Hematopoietic multipotent progenitor cell treated with erythropoietin and hydrocortisone succinate and interleukin-3 and kit ligand, for 4 days (in vitro differentiated cells): ENCODE data around the gene TBC1D2B.

Experiments
- DNase-seq: peaks from one replicate; pipeline ENCODE4 v3.0.0-alpha.2; 2015

TBC1D2B gene

GRCh38 chr15:78024519-78024870 lies 53.0 kb downstream of the TBC1D2B start:
- no peak for DNase-seq

- DNase-seq = no peak
Measured at GRCh38 chr15:78023865-78024518, 53.5 kb downstream of the TBC1D2B start.

GRCh38 chr15:78023081-78023665 lies 54.3 kb downstream of the TBC1D2B start:
- DNase-seq = no peak

- DNase-seq = no peak
Measured at GRCh38 chr15:78021761-78022160, 55.8 kb downstream of the TBC1D2B start.

- DNase-seq = no peak
Measured at GRCh38 chr15:78020007-78020406, 57.5 kb downstream of the TBC1D2B start.

- DNase-seq = peak; percentile 96
Measured at GRCh38 chr15:78018946-78019644, 58.4 kb downstream of the TBC1D2B start.

GRCh38 chr15:78018445-78018844 lies 59.1 kb downstream of the TBC1D2B start:
- DNase-seq = no peak

GRCh38 chr15:78016860-78017259 lies 60.7 kb downstream of the TBC1D2B start:
- DNase-seq = no peak

GRCh38 chr15:78012643-78013077 lies 64.9 kb downstream of the TBC1D2B start:
- DNase-seq = no peak

GRCh38 chr15:78010067-78010466 lies 67.4 kb downstream of the TBC1D2B start:
- DNase-seq = no peak

- no peak for DNase-seq
Measured at GRCh38 chr15:78007964-78008886, 69.3 kb downstream of the TBC1D2B start.

- no peak for DNase-seq
Measured at GRCh38 chr15:78007211-78007931, 70.1 kb downstream of the TBC1D2B start.

GRCh38 chr15:78006567-78007205 lies 70.8 kb downstream of the TBC1D2B start:
- DNase-seq = no peak

- DNase-seq = no peak
Measured at GRCh38 chr15:78004919-78005634, 72.4 kb downstream of the TBC1D2B start.

- no peak for DNase-seq
Measured at GRCh38 chr15:78004222-78004727, 73.2 kb downstream of the TBC1D2B start.

- DNase-seq = no peak
Measured at GRCh38 chr15:78003539-78004008, 73.9 kb downstream of the TBC1D2B start.

- DNase-seq = no peak
Measured at GRCh38 chr15:78002996-78003395, 74.5 kb downstream of the TBC1D2B start.

- no peak for DNase-seq
Measured at GRCh38 chr15:78001656-78002055, 75.9 kb downstream of the TBC1D2B start.

GRCh38 chr15:78000927-78001249 lies 76.6 kb downstream of the TBC1D2B start:
- no peak for DNase-seq

GRCh38 chr15:78000091-78000926 lies 77.2 kb downstream of the TBC1D2B start:
- DNase-seq = peak; percentile 93
